A172 (cell line): ENCODE measurements around the gene SH3GL1. TPM values are rescaled to one million over a fixed set of nuclear protein-coding genes. Genes with fewer than 3 reads are reported as not detected.

Experiments used
- DNase-seq: peaks from one replicate; pipeline ENCODE4 v3.0.0-alpha.2; 2015; ENCODE audit warnings: low spot score
- total RNA-seq: library from RNA; depleted of rRNA; stranded (reverse); fragments of >200 nt; shearing (Covaris generic); gene quantifications from 2 replicates; pipeline ENCODE4 v1.2.3, GENCODE V29; 2014; rRNA removed

SH3GL1 gene
- total RNA-seq, 1 experiment from 2014 or later, result 94.0 TPM

DNA sequence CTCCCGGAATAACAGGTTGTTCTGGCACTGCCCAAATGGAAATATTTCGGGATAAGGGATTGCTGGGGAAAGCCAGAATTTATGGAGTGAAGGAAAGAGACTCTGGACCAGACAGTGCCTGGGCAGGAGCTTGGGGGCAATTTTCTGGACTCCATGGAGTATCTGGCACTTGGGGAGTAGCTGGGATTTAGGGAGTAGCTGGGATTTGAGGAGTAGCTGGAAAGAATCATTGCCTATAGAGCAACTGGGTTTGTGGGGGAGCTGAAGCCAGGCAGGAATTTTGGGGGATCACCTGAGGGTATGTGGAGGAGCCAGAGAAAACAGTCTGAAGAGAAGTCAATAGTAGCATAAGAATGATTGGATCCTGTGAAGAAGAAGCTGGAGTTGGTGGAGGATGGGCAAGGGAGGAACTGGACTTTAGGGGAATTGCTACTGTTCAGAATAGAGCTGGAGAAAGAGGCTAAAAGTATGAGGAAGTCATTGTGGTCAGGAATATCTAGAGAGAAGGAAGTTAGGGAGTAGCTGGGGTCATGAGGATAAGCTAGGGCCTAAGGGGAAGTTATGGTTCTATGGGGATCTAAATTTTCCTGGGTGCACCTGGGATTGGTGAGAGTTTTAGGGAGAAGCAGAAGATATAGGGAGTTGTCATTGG, 81.2 kb downstream of the SH3GL1 start:
- DNase-seq, result no peak

DNA sequence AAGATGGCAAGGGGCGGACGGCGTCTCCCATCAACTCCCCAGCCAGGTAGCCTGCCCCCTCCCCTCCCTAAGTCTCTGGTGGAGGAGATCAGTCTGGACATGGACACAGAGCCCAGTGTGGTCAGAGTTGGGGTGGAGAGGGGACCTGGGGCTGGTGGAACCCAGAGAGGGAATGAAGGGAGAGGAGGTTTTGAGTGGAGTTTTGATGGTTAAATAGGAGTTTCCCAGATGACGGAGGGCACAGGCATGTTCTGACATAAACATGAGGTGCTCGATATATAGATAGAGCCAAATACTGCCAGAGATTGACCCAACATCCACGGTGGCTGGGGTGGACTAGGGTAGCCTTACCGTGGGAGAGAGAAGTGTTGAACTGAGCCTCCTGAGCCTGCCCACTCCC, 81.9 kb downstream of the SH3GL1 start:
- no peak for DNase-seq

DNA sequence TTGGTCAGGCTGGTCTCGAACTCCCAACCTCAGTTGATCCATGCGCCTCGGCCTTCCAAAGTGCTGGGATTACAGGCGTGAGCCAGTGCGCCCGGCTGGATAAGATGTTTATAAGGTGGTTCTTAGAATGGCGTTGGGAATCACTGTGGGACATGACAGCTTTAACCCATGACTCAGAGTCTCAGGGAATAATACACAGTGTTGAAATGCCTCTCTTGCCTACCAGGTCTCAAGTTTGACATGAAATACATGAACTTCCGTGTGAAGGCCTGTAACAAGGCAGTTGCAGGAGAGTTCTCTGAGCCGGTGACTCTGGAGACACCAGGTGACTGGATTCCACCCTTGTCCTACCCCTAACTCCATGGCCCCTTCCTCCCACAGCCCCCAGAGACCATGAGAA, 83.4 kb downstream of the SH3GL1 start:
- no peak for DNase-seq

DNA sequence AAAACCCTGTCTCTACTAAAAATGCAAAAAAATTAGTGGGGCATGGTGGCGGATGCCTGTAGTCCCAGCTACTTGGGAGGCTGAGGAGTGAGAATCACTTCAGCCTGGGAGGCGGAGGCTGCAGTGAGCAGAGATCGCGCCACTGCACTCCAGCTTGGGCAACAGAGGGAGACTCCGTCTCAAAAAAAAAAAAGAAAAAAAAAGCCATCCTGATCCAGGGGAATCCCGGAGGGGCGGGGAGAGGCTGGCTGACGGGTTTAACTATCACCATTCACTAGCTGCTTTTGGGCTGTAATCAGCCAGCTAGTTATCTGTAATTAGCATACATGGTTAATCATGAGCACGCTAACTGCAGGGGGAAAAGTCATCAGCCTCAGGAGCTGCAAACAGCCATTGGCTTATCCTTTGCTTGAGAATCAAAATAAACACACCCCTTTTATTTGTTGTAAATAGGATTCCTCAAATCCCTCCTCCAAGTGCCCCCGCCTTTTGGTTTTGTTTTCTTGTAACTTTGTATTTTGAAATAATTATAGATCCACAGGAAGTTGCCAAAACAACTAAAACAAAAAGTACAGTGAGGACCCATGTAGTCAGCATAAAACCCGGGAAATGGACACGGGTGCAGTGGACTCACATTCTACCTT, 86.4 kb downstream of the SH3GL1 start:
- no peak for DNase-seq

Other genes with a start within 250 kb of the SH3GL1 start
- not detected in 2 replicates for gene CREB3L3, start 246.9 kb downstream of the SH3GL1 start, total RNA-seq
- 32.6 and 35.5 TPM in 2 replicates for gene SIRT6, start 218.0 kb downstream of the SH3GL1 start, total RNA-seq
- gene ANKRD24, start 217.9 kb downstream of the SH3GL1 start, total RNA-seq, result 0.41 and 0.53 TPM in 2 replicates
- gene EBI3, start 171.0 kb downstream of the SH3GL1 start, total RNA-seq, result 6.4 and 8.1 TPM in 2 replicates
- 39.6 and 42.4 TPM in 2 replicates for gene YJU2, start 153.5 kb downstream of the SH3GL1 start, total RNA-seq
- gene SHD, start 121.3 kb downstream of the SH3GL1 start, total RNA-seq, result 0.24 and 0.53 TPM in 2 replicates
- gene TMIGD2, start 98.2 kb downstream of the SH3GL1 start, total RNA-seq, result not detected in 2 replicates
- gene FSD1, start 95.9 kb downstream of the SH3GL1 start, total RNA-seq, result 43.2 and 61.1 TPM in 2 replicates
- gene STAP2, start 61.7 kb downstream of the SH3GL1 start, total RNA-seq, result 73.5 and 96.1 TPM in 2 replicates
- 6.4 and 6.6 TPM in 2 replicates for gene MPND, start 57.0 kb downstream of the SH3GL1 start, total RNA-seq
- gene CHAF1A, start 2.1 kb upstream of the SH3GL1 start, total RNA-seq, result 37.8 and 52.7 TPM in 2 replicates
- 87.4 and 97.0 TPM in 2 replicates for gene UBXN6, start 57.2 kb upstream of the SH3GL1 start, total RNA-seq
- 53.9 and 88.2 TPM in 2 replicates for gene HDGFL2, start 71.8 kb upstream of the SH3GL1 start, total RNA-seq
- gene PLIN4, start 117.9 kb upstream of the SH3GL1 start, total RNA-seq, result 0.17 TPM in 2 replicates
- not detected in 2 replicates for gene PLIN5, start 134.7 kb upstream of the SH3GL1 start, total RNA-seq
- 0.09 and 0.10 TPM in 2 replicates for gene LRG1, start 139.5 kb upstream of the SH3GL1 start, total RNA-seq
- gene SEMA6B, start 159.1 kb upstream of the SH3GL1 start, total RNA-seq, result 29.2 and 34.1 TPM in 2 replicates
- gene TNFAIP8L1, start 239.0 kb upstream of the SH3GL1 start, total RNA-seq, result 7.5 and 9.5 TPM in 2 replicates